ENCODE results near the gene PRDX1.
"Not testable (repeated sequence)": the region's sequence is repeated elsewhere in the genome, so short reads cannot be mapped to it uniquely, and the experiment has no call there.

PRDX1 gene

GRCh38 chr1:45501505-45501859 is 20.2 kb downstream of the PRDX1 start:
- DNase-seq = no peak

GRCh38 chr1:45499415-45499769 is 22.3 kb downstream of the PRDX1 start:
- DNase-seq = peak in 1 of 2 experiments; percentile 21

DNA sequence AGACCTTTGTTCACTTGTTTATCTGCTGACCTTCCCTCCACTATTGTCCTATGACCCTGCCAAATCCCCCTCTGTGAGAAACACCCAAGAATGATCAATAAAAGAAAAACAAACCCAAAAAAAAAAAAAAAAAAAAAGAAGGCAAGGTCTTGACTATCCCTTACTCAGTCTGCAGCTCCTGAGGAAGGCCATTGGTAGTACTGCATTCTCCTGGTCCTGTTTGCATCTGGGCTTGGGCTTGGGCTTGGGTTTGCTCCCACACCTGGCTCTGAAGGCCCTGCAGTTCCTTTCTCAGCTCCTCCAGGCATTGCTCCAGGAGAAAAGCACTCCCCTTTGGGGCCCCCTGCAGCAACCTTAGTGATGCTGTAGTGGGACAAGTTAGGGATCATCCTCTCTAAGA is 23.4 kb downstream of the PRDX1 start:
- no peak for DNase-seq

DNA sequence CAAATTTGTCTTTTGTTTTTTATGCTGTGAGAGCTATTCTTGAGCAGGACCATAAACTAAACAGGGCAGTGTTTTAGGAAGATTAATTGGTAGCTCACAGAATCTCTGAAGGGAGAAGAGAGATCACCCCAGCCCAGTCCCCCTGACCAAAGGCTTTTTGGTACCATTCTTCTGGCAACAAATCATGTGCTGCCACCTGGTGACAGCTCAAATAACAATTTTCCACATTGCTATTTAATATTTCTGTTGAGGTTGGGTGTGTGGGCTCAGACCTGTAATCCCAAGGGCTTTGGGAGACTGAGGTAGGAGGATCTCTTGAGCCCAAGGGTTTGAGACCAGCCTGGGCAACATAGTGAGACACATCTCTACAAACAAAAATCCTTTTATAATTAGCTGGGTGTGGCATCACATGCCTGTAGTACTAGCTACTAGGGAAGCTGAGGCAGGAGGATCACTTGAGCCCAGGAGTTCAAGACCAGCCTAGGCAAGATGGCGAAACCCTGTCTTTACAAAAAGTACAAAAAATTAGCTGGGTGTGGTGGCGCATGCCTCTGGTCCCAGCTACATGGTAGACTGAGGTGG is 28.5 kb downstream of the PRDX1 start:
- DNase-seq = peak; percentile 38 to 51

DNA sequence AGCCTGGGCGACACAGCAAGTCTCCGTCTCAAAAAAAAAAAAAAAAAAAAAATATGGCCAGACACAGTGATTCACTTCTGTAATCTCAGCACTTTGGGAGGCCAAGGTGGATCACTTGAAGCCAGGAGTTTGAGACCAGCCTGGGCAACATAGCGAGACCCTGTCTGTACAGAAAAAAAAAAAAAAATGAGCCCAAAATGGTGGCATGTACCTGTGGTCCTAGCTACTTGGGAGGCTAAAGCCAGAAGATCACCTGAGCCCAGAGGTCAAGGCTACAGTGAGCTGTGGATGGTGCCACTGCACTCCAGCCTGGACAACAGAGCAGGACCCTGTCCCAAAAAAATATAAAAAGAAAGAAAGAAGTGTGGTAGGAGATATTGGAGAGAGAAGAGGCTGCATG is 29.0 kb downstream of the PRDX1 start:
- DNase-seq = no peak

DNA sequence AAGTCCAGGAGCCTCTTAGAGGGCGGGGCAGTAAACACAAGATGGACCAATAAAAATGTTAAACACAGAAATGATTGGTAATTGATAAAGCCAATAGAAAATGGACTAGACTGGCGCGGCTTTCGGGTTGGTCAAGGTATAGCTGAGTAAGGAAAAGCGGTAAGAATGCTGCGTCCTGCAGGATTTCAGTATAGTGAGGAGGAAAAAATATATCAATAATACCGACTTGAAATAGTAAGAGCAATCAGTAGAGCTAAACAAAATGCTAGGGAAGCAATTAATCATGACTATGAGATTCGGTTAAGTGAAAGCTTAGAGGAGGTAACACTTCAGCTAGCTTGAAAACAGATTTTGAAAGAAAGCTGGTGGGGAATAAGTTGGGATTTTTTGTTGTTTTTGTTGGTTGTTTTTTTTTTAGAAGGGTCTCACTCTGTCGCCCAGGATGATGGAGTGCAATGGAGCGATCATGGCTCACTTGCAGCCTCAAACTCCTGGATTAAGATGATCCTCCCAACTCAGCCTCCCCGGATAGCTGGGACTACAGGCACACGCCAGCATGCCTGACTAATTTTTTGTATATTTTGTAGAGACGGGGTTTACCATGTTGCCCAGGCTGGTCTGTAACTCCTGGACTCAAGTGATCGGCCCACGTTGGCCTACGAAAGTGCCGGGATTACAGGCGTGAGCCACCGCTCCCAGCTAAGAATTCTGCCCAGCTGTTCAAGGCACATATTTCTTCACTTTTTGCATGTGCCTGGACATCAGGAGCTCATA is 30.0 kb downstream of the PRDX1 start:
- DNase-seq = no peak

DNA sequence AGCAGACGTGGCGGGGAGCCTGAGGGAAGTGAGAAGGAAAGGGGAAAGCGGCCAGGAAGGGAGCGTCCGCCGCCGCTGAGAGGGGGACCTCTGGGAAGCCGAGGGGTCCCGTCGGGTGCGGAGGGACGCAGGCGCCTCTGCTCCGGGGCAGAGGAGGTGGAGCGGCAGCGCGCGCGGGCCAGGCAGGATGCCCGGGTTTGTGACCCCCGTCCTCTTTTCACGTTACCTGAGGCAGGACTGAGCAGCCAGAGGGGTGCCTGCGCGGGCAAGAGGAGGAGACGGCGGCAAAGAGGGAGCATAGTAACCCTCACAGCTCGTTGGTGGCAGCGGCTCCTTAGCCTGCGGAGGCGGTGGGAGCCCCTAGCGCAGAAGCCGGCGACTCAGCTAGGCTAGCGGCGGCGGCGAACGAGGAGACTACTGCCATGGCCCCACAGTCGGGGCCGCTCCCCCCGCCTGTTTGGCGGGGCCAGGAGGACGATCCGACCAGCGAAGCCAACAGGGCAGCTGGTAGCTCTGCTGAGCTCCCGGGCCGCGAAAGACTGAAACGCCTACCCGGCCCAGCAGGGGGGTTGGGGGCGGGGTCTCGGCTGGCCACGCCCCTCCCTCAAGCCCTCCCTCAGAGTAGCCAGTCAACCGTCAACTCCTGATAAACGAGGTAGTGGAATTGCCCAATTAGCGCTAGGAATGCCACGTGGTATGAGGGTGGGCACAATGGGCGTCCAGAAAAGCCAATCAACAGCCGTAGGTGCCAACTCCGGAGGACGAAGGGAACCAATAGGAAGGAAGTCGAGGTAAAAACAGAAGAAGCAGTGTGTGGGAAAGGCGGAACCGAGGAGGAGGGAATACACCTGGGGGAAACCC is 30.8 kb downstream of the PRDX1 start, which contains the start of gene TESK2:
Gene TESK2, minus strand, starts transcription at position 538 of the 861 bp plus-strand sequence. CDS start 33,378 bp downstream, outside the sequence.
- DNase-seq = peak; percentile 93 to 95

- DNase-seq = no peak
These were observed 31.5 kb downstream of the PRDX1 start for GRCh38 chr1:45490121-45490625.

- DNase-seq = peak; percentile 72 to 83
These were observed 32.3 kb downstream of the PRDX1 start for GRCh38 chr1:45489379-45489778.

DNA sequence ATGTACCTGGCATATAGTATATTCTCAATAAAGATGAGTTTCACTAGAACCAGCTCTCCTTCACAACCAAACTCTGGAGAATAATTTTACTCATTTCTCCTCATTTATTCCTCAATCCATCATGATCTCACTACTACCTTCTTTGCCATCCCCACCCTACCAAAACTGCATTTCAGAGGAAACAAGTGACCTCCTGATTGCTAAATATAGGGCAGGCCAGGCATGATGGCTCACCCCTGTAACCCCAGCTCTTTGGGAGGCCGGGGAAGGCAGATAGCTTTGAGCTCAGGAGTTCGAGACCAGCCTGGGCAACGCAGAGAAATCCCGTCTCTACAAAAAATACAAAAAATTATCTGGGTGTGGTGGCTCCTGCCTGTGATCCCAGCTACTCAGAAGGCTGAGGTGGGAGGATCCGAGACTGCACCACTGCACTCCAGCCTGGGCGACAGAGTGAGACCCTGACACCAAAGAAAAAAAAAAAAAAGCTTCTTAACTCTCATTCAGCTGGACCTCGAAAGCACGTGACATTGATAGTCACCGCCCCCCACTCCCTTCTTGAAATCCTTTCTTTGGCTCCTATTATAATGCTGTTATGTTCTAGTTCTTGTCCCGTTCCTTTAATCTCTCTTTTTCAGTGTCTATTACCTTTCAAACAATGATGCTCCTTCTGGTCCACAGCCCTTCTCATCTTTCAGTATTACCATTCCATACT is 32.9 kb downstream of the PRDX1 start:
- DNase-seq = no peak

GRCh38 chr1:45485949-45486348 is 35.7 kb downstream of the PRDX1 start:
- no peak for DNase-seq

- DNase-seq = no peak
These were observed 42.5 kb downstream of the PRDX1 start for GRCh38 chr1:45479039-45479748.

GRCh38 chr1:45478121-45478814 is 43.4 kb downstream of the PRDX1 start:
- DNase-seq = no peak

DNA sequence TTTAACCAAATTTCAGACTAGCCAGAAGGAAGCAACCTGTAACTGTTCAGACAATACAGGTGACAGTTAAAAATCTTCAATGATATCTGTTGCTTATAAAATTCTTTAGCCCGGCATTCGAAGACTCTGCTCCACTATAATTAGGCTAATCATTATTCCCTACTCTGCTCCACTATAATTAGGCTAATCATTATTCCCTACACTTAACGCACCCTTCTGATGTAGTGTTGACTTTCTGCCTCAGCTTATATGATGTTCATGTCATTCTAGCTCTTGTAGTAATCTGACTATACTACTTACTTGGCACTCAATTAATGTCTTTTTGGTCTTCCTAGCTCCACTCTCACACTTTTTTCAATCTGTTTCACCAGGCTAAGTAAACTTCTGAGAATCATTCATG is 44.0 kb downstream of the PRDX1 start:
- DNase-seq = no peak

GRCh38 chr1:45474194-45474593 is 47.5 kb downstream of the PRDX1 start:
- DNase-seq = not testable (repeated sequence)

DNA sequence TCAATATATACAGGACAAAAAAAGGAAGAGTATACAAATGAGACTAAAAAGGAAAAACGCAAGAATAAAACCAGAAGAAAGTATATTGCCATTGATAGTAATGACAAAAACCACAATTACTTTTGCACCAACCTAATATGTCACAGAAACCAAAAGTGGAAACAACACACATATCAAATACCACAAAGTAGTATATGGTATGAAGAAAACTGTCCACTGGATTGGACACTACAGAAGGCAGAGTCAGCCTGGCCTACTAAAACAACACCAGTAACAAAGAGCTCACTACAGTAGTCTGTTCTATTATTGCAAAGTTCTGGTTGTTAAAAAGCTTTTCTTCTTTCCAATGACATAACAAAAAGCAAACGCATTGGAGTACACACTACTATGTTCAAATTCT is 48.4 kb downstream of the PRDX1 start:
- no peak for DNase-seq

DNA sequence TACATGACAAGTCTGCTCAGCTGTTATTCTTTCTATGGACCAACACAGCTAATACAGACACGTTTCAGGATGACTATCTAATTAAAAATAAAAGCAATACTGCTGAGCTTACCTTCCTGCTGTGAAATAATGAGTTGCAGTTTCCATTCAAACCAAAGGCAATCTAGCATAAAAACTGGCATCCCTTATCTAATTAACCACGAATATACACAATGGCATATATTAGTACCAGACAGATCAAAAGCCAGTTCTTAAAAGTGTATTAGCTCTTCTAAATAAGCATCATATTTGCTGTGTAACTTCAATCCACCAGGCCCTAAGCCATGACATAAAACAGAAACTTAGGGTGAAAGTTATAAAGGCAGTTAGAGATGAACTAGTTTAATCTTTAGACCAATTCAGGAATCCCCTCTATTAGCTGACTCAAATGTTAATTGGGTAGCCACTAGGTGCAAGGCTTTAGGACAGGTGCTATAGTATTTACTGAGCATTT is 51.3 kb downstream of the PRDX1 start:
- no peak for DNase-seq

DNA sequence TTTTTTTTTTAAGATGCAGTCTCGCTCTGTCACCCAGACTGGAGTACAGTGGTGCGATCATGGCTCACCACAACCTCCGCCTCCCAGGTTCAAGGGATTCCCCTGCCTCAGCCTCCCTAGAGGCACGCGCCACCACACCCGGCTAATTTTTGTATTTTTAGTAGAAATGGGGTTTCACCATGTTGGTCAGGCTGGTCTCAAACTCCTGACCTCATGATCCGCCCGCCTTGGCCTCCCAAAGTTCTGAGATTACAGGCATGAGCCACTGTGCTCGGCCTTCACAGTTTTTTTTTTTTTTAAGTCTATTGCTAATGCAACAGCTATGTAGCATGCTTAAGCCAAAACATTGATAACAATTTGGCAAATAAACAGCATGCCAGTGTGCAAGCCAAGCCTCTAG is 54.3 kb downstream of the PRDX1 start:
- not testable (repeated sequence) for DNase-seq

- DNase-seq = no peak
These were observed 56.4 kb downstream of the PRDX1 start for GRCh38 chr1:45465277-45465676.
